Measurements from ENCODE around the gene CFAP91. TPM values are rescaled to one million over a fixed set of nuclear protein-coding genes. Genes with fewer than 3 reads are reported as not detected.
"Not testable (repeated sequence)": the region's sequence is repeated elsewhere in the genome, so short reads cannot be mapped to it uniquely, and the experiment has no call there.

The CFAP91 gene
- total RNA-seq, 4 donors from 2014 or later, result 2.6 to 7.8 (median 4.1) TPM

DNA sequence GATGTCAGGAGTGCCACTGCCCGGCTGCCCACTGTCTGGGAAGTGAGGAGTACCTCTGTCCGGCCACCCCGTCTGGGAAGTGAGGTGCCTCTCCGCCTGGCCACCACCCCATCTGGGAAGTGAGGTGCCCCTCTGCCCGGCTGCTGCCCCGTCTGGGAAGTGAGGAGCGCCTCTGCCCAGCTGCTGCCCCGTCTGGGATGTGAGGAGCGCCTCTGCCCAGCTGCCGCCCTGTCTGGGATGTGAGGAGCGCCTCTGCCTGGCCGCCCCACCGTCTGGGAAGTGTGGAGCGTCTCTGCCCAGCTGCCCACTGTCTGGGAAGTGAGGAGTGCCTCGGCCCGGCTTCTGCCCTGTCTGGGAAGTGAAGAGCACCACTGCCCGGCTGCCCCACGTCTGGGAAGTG, 28.9 kb upstream of the CFAP91 start:
- TF ChIP-seq POLR2A (IDR thresholded peaks at IDR 0.05) (no peak), EP300 (IDR thresholded peaks at IDR 0.05) (no peak), POLR2AphosphoS5 (IDR thresholded peaks at IDR 0.05) (no peak)
- TF ChIP-seq, protein P1, sequence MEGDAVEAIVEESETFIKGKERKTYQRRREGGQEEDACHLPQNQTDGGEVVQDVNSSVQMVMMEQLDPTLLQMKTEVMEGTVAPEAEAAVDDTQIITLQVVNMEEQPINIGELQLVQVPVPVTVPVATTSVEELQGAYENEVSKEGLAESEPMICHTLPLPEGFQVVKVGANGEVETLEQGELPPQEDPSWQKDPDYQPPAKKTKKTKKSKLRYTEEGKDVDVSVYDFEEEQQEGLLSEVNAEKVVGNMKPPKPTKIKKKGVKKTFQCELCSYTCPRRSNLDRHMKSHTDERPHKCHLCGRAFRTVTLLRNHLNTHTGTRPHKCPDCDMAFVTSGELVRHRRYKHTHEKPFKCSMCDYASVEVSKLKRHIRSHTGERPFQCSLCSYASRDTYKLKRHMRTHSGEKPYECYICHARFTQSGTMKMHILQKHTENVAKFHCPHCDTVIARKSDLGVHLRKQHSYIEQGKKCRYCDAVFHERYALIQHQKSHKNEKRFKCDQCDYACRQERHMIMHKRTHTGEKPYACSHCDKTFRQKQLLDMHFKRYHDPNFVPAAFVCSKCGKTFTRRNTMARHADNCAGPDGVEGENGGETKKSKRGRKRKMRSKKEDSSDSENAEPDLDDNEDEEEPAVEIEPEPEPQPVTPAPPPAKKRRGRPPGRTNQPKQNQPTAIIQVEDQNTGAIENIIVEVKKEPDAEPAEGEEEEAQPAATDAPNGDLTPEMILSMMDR (IDR thresholded peaks at IDR 0.05), result no peak
- H3K4me3 ChIP-seq, result no peak overlapping the region
- no peaks in the 10 kb centered on the region for H3K27me3 ChIP-seq
- no peaks in the 10 kb centered on the region for H3K9me3 ChIP-seq
- WGBS, 2 donors (ENCODE audit: low coverage in 1 of 2), result 0 to 79% methylated on average over 1 to 3 of the region's 18 CpGs
- ATAC-seq, result no peak
- peak overlapping the region in 1 of 4 donors; percentile 51 for H3K27ac ChIP-seq
- peaks cover 7 to 39% (median 8%) of the 10 kb centered on the region in 3 donors for H3K4me1 ChIP-seq
- H3K36me3 ChIP-seq, result peaks cover 3 to 58% of the 10 kb centered on the region in 2 donors

DNA sequence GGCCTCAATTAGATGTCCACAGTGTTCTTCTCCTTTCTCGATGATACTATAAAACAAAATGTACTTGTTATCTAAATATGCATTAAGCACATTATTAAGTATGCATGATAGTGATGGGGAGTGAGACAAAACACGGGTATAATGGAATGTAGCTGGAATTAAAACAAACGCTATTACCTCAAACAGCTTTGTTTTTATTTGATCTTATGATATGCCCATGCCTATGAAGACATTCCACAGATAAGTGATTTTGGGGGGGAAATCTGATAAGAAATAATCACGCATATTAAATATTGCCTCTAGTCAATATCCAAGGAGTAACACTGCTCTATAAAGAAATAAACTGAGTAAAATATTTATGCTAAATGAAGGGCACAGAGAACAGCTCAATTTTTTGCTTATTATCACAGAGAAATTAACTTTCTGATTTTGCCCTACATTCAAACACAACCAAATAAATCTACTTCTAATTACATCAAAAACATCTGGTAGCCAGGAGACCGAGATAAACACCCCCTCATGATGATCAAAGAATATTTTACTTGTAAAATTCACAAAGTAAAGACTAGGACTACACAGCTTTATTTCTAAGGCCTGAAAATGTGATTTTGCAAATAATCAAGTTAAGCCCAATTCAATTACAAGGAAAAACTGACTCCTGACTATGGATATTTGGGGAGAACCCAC, 27.5 kb upstream of the CFAP91 start:
- no peak for TF ChIP-seq POLR2A (IDR thresholded peaks at IDR 0.05)
- TF ChIP-seq EP300 (IDR thresholded peaks at IDR 0.05), result no peak
- TF ChIP-seq POLR2AphosphoS5 (IDR thresholded peaks at IDR 0.05), result no peak
- TF ChIP-seq, protein P1 (IDR thresholded peaks at IDR 0.05), result no peak
- Histone ChIP-seq H3K27ac (peak overlapping the region; percentile 77 to 99 (median 90)), H3K27me3 (no peaks in the 10 kb centered on the region), H3K4me1 (peaks cover 7 to 34% (median 8%) of the 10 kb centered on the region in 3 donors), H3K36me3 (peaks cover 3 to 47% of the 10 kb centered on the region in 2 donors), H3K9me3 (no peaks in the 10 kb centered on the region), H3K4me3 (peak overlapping the region; percentile 10 to 63)
- no peak for ATAC-seq
- 60 to 65% methylated on average over 5 of the region's 5 CpGs for WGBS, 2 donors (ENCODE audit: low coverage in 1 of 2)

DNA sequence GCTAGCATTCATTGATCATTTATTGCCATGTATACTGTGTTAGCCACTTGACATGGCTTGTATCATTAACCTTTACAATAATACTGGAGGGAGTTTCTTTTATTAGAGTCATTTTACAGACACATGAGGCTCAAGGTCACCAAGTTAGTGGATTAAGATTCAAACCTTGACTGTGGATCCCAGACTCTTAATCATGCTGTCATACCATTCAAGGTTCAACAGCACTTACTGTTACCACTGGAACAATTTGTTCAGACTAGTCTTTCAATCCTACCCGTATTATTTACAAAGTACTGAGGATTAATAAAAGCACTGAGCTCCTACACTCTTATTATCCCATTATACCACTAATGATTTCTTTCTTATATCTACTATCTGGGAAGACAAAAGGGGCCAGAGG, 26.8 kb upstream of the CFAP91 start:
- Histone ChIP-seq H3K27ac (peak overlapping the region; percentile 77 to 99 (median 90)), H3K9me3 (no peaks in the 10 kb centered on the region), H3K36me3 (peaks cover 3 to 40% of the 10 kb centered on the region in 2 donors), H3K4me1 (peaks cover 7 to 33% (median 8%) of the 10 kb centered on the region in 3 donors), H3K4me3 (peak overlapping the region; percentile 63 to 74), H3K27me3 (no peaks in the 10 kb centered on the region)
- TF ChIP-seq POLR2AphosphoS5 (IDR thresholded peaks at IDR 0.05), result no peak
- no peak for TF ChIP-seq POLR2A (IDR thresholded peaks at IDR 0.05)
- no peak for ATAC-seq
- WGBS, 2 donors (ENCODE audit: low coverage in 1 of 2), result 17 to 36% methylated on average over 1 of the region's 1 CpG

DNA sequence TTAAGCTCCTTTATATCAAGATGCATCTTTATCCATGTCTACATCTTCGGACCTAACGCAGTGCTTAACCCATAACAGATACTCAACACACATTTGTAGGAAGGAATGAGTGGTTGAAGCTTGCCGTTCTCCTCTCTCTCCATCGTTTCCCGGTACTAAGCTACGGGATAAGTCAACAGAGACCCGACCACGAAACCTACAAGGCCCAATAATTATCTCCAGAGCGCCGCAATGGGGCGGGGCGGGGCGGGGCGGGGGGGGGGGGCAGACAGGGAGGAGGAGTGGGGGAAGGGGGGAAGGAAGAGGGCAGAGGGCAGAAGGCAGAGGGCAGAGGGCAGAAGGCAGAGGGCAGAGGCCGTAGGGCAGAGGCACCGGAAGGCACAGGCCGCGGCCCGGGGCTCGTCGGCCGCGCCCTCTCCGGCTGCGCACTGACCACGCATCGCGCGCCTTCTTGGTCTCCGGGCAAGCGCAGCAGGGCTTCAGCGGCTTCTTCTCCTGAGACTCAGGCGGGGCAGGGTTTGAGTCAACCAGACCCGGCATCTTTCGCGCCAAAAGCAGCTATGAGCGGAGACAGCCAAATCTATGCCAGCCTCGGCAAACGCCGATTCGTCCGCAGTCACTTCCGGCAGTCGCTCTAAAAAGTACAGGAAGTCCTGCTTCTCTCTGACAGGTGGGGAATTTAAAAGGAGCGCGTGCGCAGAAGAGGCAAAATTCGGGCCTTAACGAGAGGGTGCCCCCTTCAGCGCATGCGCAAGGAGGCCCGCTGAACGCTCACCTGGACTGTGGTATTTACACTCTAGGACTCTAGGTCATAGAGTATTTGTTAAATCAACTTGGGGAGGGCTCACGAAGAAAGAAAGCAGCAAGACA, 25.8 kb upstream of the CFAP91 start, which contains the start of gene COX17:
COX17 (minus strand) TSS at position 636 of the 870 bp plus-strand sequence; CDS start at position 540, 96 bp downstream.
- TF ChIP-seq POLR2A (IDR thresholded peaks at IDR 0.05) (peak; percentile 21 to 50), POLR2AphosphoS5 (IDR thresholded peaks at IDR 0.05) (peak; percentile 76), EP300 (IDR thresholded peaks at IDR 0.05) (no peak)
- TF ChIP-seq, protein P1 (IDR thresholded peaks at IDR 0.05), result peak in 1 of 4 experiments; percentile 8

DNA sequence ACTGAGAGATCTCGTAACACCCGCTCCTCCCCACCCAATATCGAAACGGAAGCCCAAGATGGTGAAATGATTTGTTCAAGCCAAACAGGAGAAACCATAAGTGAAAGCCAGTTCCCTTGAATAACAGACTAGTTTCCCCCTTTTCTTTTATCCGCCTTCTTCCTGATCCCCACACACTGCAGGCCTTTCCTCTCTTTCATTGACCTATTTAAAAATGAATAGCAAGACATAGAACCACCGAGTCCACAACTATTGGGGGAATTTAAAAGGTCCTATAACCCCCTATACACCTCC, 25.2 kb upstream of the CFAP91 start:
- no peak for TF ChIP-seq EP300 (IDR thresholded peaks at IDR 0.05)
- TF ChIP-seq POLR2AphosphoS5 (IDR thresholded peaks at IDR 0.05), result no peak
- TF ChIP-seq, protein P1 (IDR thresholded peaks at IDR 0.05), result no peak
- no peak for TF ChIP-seq POLR2A (IDR thresholded peaks at IDR 0.05)
- H3K27me3 ChIP-seq, result no peaks in the 10 kb centered on the region
- ATAC-seq, result no peak
- no peaks in the 10 kb centered on the region for H3K9me3 ChIP-seq
- 3 to 13% methylated on average over 6 of the region's 6 CpGs for WGBS, 2 donors (ENCODE audit: low coverage in 1 of 2)
- peaks cover 7 to 33% (median 8%) of the 10 kb centered on the region in 3 donors for H3K4me1 ChIP-seq
- peak overlapping the region; percentile 77 to 99 (median 90) for H3K27ac ChIP-seq
- peaks cover 3 to 27% of the 10 kb centered on the region in 2 donors for H3K36me3 ChIP-seq
- H3K4me3 ChIP-seq, result peak overlapping the region; percentile 63 to 74

More for the DNA sequence above, 25.8 kb upstream of the CFAP91 start, which contains the start of gene COX17:
- no peaks in the 10 kb centered on the region for H3K9me3 ChIP-seq
- 0% methylated on average over 12 to 22 of the region's 54 CpGs for WGBS, 2 donors (ENCODE audit: low coverage in 1 of 2)
- no peaks in the 10 kb centered on the region for H3K27me3 ChIP-seq
- ATAC-seq, result peak; percentile 95
- peaks cover 7 to 33% (median 8%) of the 10 kb centered on the region in 3 donors for H3K4me1 ChIP-seq
- H3K4me3 ChIP-seq, result peak within 1 kb of the TSS; percentile 63 to 74
- H3K27ac ChIP-seq, result peak within 1 kb of the TSS; percentile 77 to 99 (median 90)
- peaks cover 3 to 32% of the 10 kb centered on the region in 2 donors for H3K36me3 ChIP-seq

DNA sequence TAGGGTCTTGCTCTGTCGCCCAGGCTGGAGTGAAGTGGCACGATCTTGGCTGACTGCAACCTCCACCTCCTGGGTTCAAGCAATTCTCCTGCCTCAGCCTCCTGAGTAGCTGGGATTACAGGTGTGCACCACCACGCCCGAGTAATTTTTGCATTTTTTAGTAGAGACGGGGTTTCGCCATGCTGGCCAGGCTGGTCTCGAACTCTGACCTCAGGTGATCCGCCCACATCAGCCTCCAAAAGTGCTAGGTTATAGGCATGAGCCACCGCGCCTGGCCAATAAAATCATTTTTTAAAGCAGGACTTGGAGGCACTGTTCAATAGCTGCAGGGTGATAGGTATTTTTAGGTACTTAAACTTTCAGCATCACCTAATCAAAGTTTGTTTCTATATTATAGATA, 24.6 kb upstream of the CFAP91 start:
- not testable (repeated sequence) for H3K4me3 ChIP-seq, ATAC-seq, H3K9me3 ChIP-seq, H3K27me3 ChIP-seq
- Histone ChIP-seq H3K36me3 (peaks cover 3 to 21% of the 10 kb centered on the region in 2 donors), H3K4me1 (peaks cover 7 to 27% (median 8%) of the 10 kb centered on the region in 3 donors), H3K27ac (peak overlapping the region in 1 of 4 donors; percentile 93)
- WGBS, 2 donors (ENCODE audit: low coverage in 1 of 2), result 90 to 100% methylated on average over 2 to 6 of the region's 10 CpGs

Measured in gastroesophageal sphincter (tissue), 4 donors.